ENCODE data around the gene ZNF771.

ZNF771 gene

DNA sequence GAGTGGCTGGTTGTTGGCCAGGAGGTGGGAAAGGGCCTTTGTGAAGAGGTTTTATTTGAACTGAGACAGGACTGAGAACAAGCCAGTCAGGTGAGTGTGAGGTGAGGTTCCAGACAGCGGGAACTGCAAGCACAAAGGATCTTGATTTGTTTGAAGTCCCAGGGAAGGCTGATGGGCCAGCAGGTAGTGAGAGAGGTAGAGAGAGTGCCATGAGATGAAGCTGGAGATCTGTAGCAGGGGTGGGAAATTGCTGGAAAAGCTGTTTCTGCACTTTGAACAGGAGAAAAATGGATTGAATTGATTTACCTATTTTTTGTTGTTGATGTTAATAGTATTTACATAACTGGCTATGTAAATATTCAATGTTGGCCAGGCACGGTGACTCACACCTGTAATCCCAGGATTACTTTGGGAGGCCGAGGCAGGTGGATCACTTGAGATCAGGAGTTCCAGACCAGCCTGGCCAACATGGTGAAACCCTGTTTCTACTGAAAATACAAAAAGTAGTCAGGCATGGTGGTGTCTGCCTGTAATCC, 30.2 kb downstream of the ZNF771 start:
- TF ChIP-seq, protein P1, sequence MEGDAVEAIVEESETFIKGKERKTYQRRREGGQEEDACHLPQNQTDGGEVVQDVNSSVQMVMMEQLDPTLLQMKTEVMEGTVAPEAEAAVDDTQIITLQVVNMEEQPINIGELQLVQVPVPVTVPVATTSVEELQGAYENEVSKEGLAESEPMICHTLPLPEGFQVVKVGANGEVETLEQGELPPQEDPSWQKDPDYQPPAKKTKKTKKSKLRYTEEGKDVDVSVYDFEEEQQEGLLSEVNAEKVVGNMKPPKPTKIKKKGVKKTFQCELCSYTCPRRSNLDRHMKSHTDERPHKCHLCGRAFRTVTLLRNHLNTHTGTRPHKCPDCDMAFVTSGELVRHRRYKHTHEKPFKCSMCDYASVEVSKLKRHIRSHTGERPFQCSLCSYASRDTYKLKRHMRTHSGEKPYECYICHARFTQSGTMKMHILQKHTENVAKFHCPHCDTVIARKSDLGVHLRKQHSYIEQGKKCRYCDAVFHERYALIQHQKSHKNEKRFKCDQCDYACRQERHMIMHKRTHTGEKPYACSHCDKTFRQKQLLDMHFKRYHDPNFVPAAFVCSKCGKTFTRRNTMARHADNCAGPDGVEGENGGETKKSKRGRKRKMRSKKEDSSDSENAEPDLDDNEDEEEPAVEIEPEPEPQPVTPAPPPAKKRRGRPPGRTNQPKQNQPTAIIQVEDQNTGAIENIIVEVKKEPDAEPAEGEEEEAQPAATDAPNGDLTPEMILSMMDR (IDR thresholded peaks at IDR 0.05): no peak

DNA sequence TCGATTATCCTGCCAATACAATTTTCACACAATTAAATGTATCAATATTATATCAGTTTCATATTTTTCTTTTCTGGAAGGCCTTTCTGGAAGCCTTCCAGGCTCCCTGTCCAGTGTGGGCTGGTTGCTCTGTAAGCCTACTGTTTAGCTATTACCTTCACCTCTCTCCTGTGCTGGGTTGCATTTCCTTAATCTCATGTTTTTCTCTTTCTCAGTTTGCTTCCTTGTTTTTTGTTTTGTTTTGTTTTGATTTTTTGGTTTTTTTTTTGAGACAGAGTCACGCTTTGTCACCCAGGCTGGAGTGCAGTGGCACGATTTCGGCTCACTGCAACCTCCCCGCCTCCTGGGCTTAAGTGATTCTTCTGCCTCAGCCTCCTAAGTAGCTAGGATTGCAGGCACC, 31.4 kb downstream of the ZNF771 start:
- TF ChIP-seq, protein P1 (IDR thresholded peaks at IDR 0.05): no peak

- TF ChIP-seq, protein P1 (IDR thresholded peaks at IDR 0.05): no peak
These were observed 32.4 kb downstream of the ZNF771 start for GRCh38 chr16:30439720-30440348.

- TF ChIP-seq, protein P1 (IDR thresholded peaks at IDR 0.05): no peak
These were observed 36.2 kb downstream of the ZNF771 start for GRCh38 chr16:30443631-30444030.

GRCh38 chr16:30444231-30445148, 37.1 kb downstream of the ZNF771 start:
- TF ChIP-seq, protein P1 (IDR thresholded peaks at IDR 0.05): no peak

GRCh38 chr16:30445149-30445407, 37.7 kb downstream of the ZNF771 start:
- TF ChIP-seq, protein P1 (IDR thresholded peaks at IDR 0.05): no peak

GRCh38 chr16:30445408-30446202, 38.2 kb downstream of the ZNF771 start, which contains the start of gene SEPHS2:
SEPHS2 (minus strand) TSS chr16:30445874; CDS start chr16:30445727, 147 bp downstream.
- TF ChIP-seq, protein P1 (IDR thresholded peaks at IDR 0.05): peak; percentile 54; the same call in 1 of the 2 replicates

Measured in LNCAP (cell line).